ENCODE measurements around the gene KLHL29.

DNA sequence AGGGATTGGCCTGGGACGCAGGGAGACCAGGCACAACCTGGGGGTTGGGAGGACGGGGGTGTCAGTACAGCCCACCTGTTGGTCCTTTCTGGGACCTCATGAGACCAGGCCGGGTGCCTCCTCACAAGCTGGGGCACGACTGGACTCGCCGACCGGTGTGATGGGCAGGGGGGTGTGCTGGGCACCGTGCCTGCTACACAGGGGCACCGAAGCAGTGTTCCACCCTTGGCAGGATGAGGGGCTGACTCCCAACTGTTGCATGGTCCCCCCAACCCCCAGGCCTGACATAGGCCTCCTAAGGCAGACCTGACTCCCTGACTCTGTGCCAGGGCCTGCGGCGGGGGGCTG, 285.2 kb downstream of the KLHL29 start:
- TF ChIP-seq, protein P1, sequence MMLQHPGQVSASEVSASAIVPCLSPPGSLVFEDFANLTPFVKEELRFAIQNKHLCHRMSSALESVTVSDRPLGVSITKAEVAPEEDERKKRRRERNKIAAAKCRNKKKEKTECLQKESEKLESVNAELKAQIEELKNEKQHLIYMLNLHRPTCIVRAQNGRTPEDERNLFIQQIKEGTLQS (IDR thresholded peaks at IDR 0.05; ENCODE audit: borderline replicate concordance, extremely low read depth, low read depth, low read length): no peak
- no peak for TF ChIP-seq POLR2A (IDR thresholded peaks at IDR 0.05; ENCODE audit: low read depth, low read length)
